ENCODE measurements around the gene DSPP. TPM values are rescaled to one million over a fixed set of nuclear protein-coding genes. Genes with fewer than 3 reads are reported as not detected.
A peak's percentile ranks its signal among the peaks of the same experiment; 100 is the strongest.
"Not testable (repeated sequence)": the region's sequence is repeated elsewhere in the genome, so short reads cannot be mapped to it uniquely, and the experiment has no call there.

The DSPP gene
- total RNA-seq (not detected), polyA plus RNA-seq (not detected)

DNA sequence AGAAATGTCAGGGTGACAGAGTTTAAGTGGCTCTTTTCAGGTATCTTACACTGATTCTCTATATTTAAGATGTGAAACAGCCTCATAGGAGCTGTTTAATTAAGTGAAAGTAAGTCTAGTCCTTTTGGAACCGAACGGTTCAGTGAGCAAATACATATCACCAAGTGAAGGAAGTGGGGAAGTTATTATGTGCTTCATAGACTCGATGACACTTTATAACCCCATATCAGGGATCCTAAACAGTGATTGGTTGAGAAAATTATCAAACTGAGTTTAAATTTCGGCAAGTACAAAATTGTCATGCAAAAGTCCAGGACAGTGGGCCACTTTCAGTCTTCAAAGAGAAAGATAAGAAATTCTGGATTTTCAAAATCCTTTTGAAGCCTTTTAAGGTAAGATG, at the start of gene DSPP:
Gene DSPP (plus strand): TSS at position 301 of the 400 bp plus-strand sequence. CDS start 2,380 bp downstream, outside the sequence.
- Histone ChIP-seq H3K4me3 (ENCODE audit: low read length) (no peak within 1 kb of the TSS), H3K27me3 (ENCODE audit: insufficient read depth, low read length, poor library complexity, severe bottlenecking) (no peaks in the 10 kb centered on the region), H3K36me3 (ENCODE audit: insufficient read depth, low read length) (no peaks in the 10 kb centered on the region), H3K27ac (ENCODE audit: low read depth, low read length) (no peak within 1 kb of the TSS), H3K9me3 (ENCODE audit: low read length) (no peaks in the 10 kb centered on the region), H3K4me1 (ENCODE audit: insufficient read depth, low read length) (no peaks in the 10 kb centered on the region)
- POLR2A ChIA-PET, result interaction anchor here (0.5 kb wide), 1 partner anchor 355 kb away, joined by 3 read pairs; no protein-coding TSS in a partner anchor
- Mint-ChIP-seq H3K27ac (no peak within 1 kb of the TSS), H3K36me3 (no peaks in the 10 kb centered on the region), H3K9me3 (peaks cover 0 to 2% (median 0%) of the 10 kb centered on the region in 5 donors), H3K4me3 (no peak within 1 kb of the TSS), H3K27me3 (peaks cover 0 to 7% of the 10 kb centered on the region in 2 donors), H3K4me1 (no peaks in the 10 kb centered on the region)
- no peak for DNase-seq
- CTCF ChIA-PET, result no interaction called here

GRCh38 chr4:87559090-87559837, 49.1 kb upstream of the DSPP start:
- Histone ChIP-seq H3K9me3 (ENCODE audit: low read length) (no peaks in the 10 kb centered on the region), H3K4me3 (ENCODE audit: low read length) (no peak overlapping the region), H3K4me1 (ENCODE audit: insufficient read depth, low read length) (peaks cover 10% of the 10 kb centered on the region), H3K36me3 (ENCODE audit: insufficient read depth, low read length) (no peaks in the 10 kb centered on the region), H3K27me3 (ENCODE audit: insufficient read depth, low read length, poor library complexity, severe bottlenecking) (no peaks in the 10 kb centered on the region), H3K27ac (ENCODE audit: low read depth, low read length) (no peak overlapping the region)
- Mint-ChIP-seq H3K4me1 (peaks cover 5 to 22% (median 15%) of the 10 kb centered on the region in 3 donors), H3K27me3 (peaks cover 0 to 13% of the 10 kb centered on the region in 2 donors), H3K27ac (peak overlapping the region in 4 of 8 donors; percentile 17 to 47 (median 36)), H3K4me3 (peak overlapping the region in 6 of 7 donors; percentile 13 to 43 (median 23)), H3K36me3 (no peaks in the 10 kb centered on the region), H3K9me3 (no peaks in the 10 kb centered on the region)
- CTCF ChIA-PET, result no interaction called here
- POLR2A ChIA-PET, result no interaction called here
- DNase-seq, result peak in 4 of 5 donors; percentile 9 to 52 (median 32)

- ChIA-PET POLR2A (no interaction called here), CTCF (no interaction called here)
- Mint-ChIP-seq H3K36me3 (no peaks in the 10 kb centered on the region), H3K27me3 (peaks cover under 1 to 13% of the 10 kb centered on the region in 2 donors), H3K9me3 (no peaks in the 10 kb centered on the region), H3K27ac (peak overlapping the region in 1 of 8 donors; percentile 25), H3K4me3 (no peak overlapping the region), H3K4me1 (peaks cover 5 to 22% (median 15%) of the 10 kb centered on the region in 3 donors)
- no peak for DNase-seq
- Histone ChIP-seq H3K27me3 (ENCODE audit: insufficient read depth, low read length, poor library complexity, severe bottlenecking) (no peaks in the 10 kb centered on the region), H3K9me3 (ENCODE audit: low read length) (no peaks in the 10 kb centered on the region), H3K4me3 (ENCODE audit: low read length) (no peak overlapping the region), H3K4me1 (ENCODE audit: insufficient read depth, low read length) (peaks cover 10% of the 10 kb centered on the region), H3K27ac (ENCODE audit: low read depth, low read length) (no peak overlapping the region), H3K36me3 (ENCODE audit: insufficient read depth, low read length) (no peaks in the 10 kb centered on the region)
Observed at GRCh38 chr4:87560802-87561201, 47.5 kb upstream of the DSPP start.

GRCh38 chr4:87565746-87566145, 42.6 kb upstream of the DSPP start:
- Histone ChIP-seq H3K9me3 (ENCODE audit: low read length) (no peaks in the 10 kb centered on the region), H3K27ac (ENCODE audit: low read depth, low read length) (no peak overlapping the region), H3K4me3 (ENCODE audit: low read length) (no peak overlapping the region), H3K27me3 (ENCODE audit: insufficient read depth, low read length, poor library complexity, severe bottlenecking) (no peaks in the 10 kb centered on the region), H3K4me1 (ENCODE audit: insufficient read depth, low read length) (peaks cover under 1% of the 10 kb centered on the region), H3K36me3 (ENCODE audit: insufficient read depth, low read length) (no peaks in the 10 kb centered on the region)
- Mint-ChIP-seq H3K4me3 (no peak overlapping the region), H3K4me1 (peaks cover 0 to 4% (median 0%) of the 10 kb centered on the region in 3 donors), H3K36me3 (no peaks in the 10 kb centered on the region), H3K9me3 (no peaks in the 10 kb centered on the region), H3K27me3 (peaks cover 3 to 14% of the 10 kb centered on the region in 2 donors), H3K27ac (no peak overlapping the region)
- CTCF ChIA-PET, result interaction anchor here (0.8 kb wide), 1 partner anchor 15 kb away, joined by 3 read pairs; no protein-coding TSS in a partner anchor
- POLR2A ChIA-PET, result no interaction called here
- DNase-seq, result no peak

DNA sequence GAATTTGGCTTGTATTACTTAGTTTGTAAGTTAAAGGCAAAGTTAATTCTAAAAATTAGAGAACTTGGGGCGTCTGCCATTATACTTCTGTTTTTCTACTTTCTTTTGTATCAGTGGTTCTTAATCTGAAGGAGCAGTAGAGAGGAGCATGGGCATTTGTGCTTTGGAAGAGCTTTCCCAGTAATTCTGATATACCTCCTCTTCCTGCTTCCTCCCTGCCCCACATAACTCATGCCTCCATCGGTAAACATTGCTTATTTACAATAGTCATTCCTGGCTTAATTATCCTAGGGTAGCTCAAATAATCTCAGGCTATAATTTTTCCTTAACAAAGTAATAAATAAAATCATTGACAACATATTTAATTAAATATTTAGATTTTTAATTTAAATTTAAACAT, 42.1 kb upstream of the DSPP start:
- Mint-ChIP-seq H3K27me3 (peaks cover 3 to 15% of the 10 kb centered on the region in 2 donors), H3K4me1 (no peaks in the 10 kb centered on the region), H3K27ac (no peak overlapping the region), H3K4me3 (no peak overlapping the region), H3K9me3 (no peaks in the 10 kb centered on the region), H3K36me3 (no peaks in the 10 kb centered on the region)
- Histone ChIP-seq H3K9me3 (ENCODE audit: low read length) (no peaks in the 10 kb centered on the region), H3K4me1 (ENCODE audit: insufficient read depth, low read length) (no peaks in the 10 kb centered on the region), H3K27ac (ENCODE audit: low read depth, low read length) (no peak overlapping the region), H3K4me3 (ENCODE audit: low read length) (no peak overlapping the region), H3K36me3 (ENCODE audit: insufficient read depth, low read length) (no peaks in the 10 kb centered on the region), H3K27me3 (ENCODE audit: insufficient read depth, low read length, poor library complexity, severe bottlenecking) (no peaks in the 10 kb centered on the region)
- no peak for DNase-seq
- ChIA-PET POLR2A (no interaction called here), CTCF (no interaction called here)

DNA sequence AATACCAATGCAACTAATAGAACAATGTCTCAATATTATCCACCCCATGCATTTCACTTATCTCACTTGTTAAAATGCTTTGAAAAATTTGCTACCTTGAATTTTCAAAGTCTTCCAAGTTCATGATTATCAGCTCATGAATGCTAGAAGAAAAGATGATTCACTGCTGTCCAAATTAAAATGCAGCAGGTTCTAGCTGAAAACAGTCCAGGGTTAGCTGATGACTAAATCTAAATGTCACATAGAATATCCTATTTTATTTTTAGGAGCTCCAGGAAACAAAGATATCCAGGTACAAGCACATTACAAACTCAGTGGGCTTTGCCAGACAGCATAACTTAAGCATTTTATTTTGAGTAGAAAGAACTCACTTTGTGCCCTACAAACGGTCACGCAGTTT, 41.1 kb upstream of the DSPP start:
- DNase-seq, result no peak
- no peaks in the 10 kb centered on the region for H3K9me3 Mint-ChIP-seq
- ChIA-PET CTCF (no interaction called here), POLR2A (no interaction called here)
- no peak overlapping the region for H3K27ac Mint-ChIP-seq
- Histone ChIP-seq H3K27ac (ENCODE audit: low read depth, low read length) (no peak overlapping the region), H3K4me1 (ENCODE audit: insufficient read depth, low read length) (no peaks in the 10 kb centered on the region), H3K4me3 (ENCODE audit: low read length) (no peak overlapping the region), H3K27me3 (ENCODE audit: insufficient read depth, low read length, poor library complexity, severe bottlenecking) (no peaks in the 10 kb centered on the region), H3K9me3 (ENCODE audit: low read length) (no peaks in the 10 kb centered on the region), H3K36me3 (ENCODE audit: insufficient read depth, low read length) (no peaks in the 10 kb centered on the region)
- peaks cover 3 to 18% of the 10 kb centered on the region in 2 donors for H3K27me3 Mint-ChIP-seq
- no peaks in the 10 kb centered on the region for H3K36me3 Mint-ChIP-seq
- H3K4me3 Mint-ChIP-seq, result no peak overlapping the region
- H3K4me1 Mint-ChIP-seq, result no peaks in the 10 kb centered on the region

GRCh38 chr4:87570290-87570805, 38.0 kb upstream of the DSPP start:
- H3K27me3 ChIP-seq (ENCODE audit: insufficient read depth, low read length, poor library complexity, severe bottlenecking), result no peaks in the 10 kb centered on the region
- Mint-ChIP-seq H3K4me3 (no peak overlapping the region), H3K36me3 (no peaks in the 10 kb centered on the region), H3K4me1 (no peaks in the 10 kb centered on the region), H3K27ac (no peak overlapping the region), H3K9me3 (peaks cover 0 to 6% (median 0%) of the 10 kb centered on the region in 5 donors), H3K27me3 (peaks cover 3 to 27% of the 10 kb centered on the region in 2 donors)
- ChIA-PET POLR2A (no interaction called here), CTCF (no interaction called here)
- H3K27ac ChIP-seq (ENCODE audit: low read depth, low read length), result no peak overlapping the region
- H3K36me3 ChIP-seq (ENCODE audit: insufficient read depth, low read length), result no peaks in the 10 kb centered on the region
- no peak for DNase-seq
- no peaks in the 10 kb centered on the region for H3K4me1 ChIP-seq (ENCODE audit: insufficient read depth, low read length)
- no peaks in the 10 kb centered on the region for H3K9me3 ChIP-seq (ENCODE audit: low read length)
- H3K4me3 ChIP-seq (ENCODE audit: low read length), result no peak overlapping the region

DNA sequence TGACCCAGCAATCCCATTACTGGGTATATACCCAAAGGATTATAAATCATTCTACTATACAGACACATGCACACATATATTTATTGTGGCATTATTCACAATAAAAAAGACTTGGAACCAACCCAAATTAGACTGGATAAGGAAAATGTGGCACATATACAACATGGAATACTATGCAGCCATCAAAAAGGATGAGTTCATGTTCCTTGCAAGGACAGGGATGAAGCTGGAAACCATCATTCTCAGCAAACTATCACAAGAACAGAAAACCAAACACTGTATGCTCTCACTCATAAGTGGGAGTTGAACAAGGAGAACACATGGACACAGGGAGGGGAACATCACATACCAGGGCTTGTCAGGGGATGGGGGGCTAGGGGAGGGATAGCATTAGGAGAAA, 34.0 kb upstream of the DSPP start:
- CTCF ChIA-PET; H3K9me3 Mint-ChIP-seq; H3K27ac ChIP-seq (ENCODE audit: low read depth, low read length); H3K4me1 Mint-ChIP-seq; H3K4me3 ChIP-seq (ENCODE audit: low read length); DNase-seq; H3K36me3 ChIP-seq (ENCODE audit: insufficient read depth, low read length); H3K4me1 ChIP-seq (ENCODE audit: insufficient read depth, low read length); H3K27ac Mint-ChIP-seq; H3K4me3 Mint-ChIP-seq; H3K9me3 ChIP-seq (ENCODE audit: low read length); H3K27me3 ChIP-seq (ENCODE audit: insufficient read depth, low read length, poor library complexity, severe bottlenecking); POLR2A ChIA-PET; H3K36me3 Mint-ChIP-seq: not testable (repeated sequence)
- H3K27me3 Mint-ChIP-seq, result peaks cover 0 to 27% of the 10 kb centered on the region in 2 donors

All from CD8-positive, alpha-beta memory T cell (primary cell).